GM21423 (cell line): ENCODE measurements around the gene INPP5A.

ENCODE experiments used
- ATAC-seq: cut with Tn5 transposase; IDR thresholded peaks from one replicate; pipeline ENCODE4 v1.9.1; 2021; ENCODE audit warnings: mild to moderate bottlenecking, moderate library complexity; ENCODE audit not compliant: unreplicated experiment

The INPP5A gene

GRCh38 chr10:132805599-132805998 lies 268.0 kb downstream of the INPP5A start:
- ATAC-seq: no peak

DNA sequence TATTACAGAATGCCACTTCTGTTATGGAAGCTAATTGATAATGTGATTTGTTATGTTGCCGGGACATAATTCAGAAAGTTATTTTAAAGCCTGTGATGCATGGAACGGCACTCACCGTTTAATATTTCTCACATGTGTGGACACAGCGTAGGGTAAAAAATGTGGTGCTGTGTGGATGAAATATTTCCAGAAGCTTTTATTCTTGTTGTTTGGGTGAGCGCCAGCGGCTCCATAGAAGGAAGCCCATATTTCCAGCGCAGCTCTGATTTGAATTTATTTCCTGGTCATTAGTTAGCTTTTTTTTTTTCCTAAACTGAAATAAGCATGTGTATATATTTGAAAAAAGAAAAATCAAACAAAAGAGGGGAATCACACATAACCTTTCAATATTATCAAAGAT lies 268.5 kb downstream of the INPP5A start:
- no peak for ATAC-seq

GRCh38 chr10:132806561-132807003 lies 269.0 kb downstream of the INPP5A start:
- ATAC-seq: no peak

GRCh38 chr10:132807621-132808049 lies 270.0 kb downstream of the INPP5A start:
- no peak for ATAC-seq

- no peak for ATAC-seq
These were observed 271.0 kb downstream of the INPP5A start for GRCh38 chr10:132808383-132809231.

DNA sequence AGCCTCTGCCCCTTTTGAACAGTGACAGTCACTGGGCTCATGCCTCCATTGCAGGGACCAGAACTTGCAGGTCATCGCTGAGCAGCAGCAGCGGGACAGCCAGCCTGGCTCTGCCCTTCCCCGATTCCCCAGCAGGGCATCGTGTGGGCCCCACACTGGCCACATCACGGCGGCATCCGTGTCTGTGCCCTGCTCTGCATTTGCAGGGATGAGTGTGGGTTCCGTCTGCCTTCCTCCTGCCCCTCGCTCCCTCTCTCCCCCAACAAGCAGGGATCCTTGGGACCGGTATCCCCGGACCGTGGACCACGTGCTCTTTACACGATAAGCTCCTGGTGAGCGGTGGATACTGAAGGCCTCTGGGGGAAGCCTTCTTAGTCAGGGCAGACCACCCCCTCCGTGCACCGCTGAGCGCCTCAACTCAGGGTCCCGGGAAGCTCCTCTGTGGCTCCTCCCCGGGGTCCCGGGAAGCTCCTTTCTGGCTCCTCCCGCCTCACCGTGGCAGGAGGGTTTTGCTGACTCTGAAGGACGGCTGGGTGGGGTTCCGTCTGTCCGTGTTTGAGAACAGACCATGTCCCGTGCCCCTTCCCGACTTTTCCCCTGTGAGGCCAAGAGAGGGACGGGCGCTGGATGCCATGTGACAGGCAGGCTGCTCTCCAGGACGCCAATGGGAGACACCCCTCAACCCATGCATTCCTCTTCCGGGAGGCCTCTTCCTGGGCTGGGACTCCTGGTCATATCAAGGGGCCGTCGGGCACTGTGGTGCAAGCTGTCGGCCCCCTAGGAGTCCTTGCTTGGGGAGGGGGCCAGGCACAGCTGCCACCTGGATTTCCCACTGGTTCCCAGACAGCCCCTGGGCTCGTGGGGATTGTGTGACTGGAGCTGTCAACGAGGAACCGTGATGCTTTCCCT lies 271.9 kb downstream of the INPP5A start:
- no peak for ATAC-seq

DNA sequence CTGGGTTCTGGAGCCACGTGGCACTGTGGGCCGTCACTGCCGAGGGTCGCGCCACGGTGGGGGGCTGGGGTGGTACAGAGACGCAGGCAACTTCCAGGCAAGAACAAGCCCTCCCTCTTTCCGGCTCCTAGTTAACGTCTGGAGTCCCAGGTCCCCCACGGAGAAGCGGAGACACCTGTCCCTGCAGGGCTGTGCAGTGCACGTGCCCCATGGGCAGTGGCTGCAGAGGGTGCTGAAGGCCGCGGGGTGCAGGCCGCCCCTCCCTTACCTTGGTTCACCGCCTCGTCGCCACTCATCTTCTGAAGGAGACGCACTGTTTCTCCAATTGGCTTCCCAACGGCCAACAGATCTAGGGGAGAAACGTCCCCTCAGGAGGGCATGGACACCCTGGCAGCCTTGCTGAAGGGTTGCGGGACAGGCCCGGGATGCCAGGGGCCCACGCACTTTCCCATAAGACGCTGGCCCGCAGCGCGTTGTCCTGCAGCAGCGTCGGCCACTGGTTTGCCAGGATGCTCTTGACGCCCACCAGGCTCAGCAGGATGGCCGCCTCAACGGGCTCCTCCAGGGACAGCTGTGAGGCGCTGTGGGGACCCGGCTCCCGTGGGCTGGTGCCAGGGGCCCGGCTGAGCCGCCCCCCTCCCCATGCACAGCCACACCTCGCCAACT lies 272.7 kb downstream of the INPP5A start:
- no peak for ATAC-seq

DNA sequence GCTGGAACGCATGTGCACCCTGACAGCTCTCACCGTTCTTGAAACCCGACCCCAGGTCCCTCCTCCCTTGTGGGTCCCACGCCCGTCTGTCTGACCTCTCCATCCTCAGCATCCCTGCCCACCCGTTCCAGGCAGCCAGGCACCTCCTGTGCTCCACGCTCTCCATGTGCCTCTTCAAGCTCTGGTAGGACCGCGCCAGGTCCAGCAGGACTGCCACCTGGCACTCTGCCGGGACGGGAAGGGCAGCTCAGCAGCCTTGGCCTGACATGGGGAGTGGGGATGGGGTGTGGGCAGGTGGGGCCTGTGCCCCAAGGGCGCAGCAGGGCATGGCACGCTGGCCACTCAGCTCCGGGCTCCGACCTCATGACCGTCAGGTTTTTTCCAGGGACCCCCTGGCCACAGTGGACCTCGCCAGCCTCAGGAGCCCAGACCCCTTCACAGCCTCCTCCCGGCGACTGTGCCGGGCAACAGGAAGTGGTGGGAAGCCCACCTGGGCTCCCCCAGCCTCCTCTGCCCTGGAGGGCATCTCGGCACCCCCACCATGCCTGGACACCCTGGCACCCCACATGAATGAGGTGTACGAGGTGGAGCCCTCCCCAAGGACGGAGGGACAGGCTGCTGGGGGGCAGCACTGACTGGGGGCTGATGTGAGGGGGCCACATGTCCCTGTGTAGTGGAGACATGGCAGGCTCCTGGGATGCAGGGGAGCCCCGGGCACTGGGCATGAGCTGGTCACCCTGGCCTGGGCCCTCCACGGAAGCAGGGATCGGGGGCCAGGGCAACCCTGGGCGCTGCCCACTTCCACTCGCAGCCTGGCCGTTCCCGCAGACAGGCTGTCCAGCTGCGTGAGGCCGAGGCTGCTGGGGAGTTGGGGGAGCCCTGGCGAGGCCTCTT lies 273.5 kb downstream of the INPP5A start:
- no peak for ATAC-seq

GRCh38 chr10:132811891-132812481 lies 274.4 kb downstream of the INPP5A start:
- no peak for ATAC-seq

- ATAC-seq: no peak
These were observed 274.9 kb downstream of the INPP5A start for GRCh38 chr10:132812520-132812919.

DNA sequence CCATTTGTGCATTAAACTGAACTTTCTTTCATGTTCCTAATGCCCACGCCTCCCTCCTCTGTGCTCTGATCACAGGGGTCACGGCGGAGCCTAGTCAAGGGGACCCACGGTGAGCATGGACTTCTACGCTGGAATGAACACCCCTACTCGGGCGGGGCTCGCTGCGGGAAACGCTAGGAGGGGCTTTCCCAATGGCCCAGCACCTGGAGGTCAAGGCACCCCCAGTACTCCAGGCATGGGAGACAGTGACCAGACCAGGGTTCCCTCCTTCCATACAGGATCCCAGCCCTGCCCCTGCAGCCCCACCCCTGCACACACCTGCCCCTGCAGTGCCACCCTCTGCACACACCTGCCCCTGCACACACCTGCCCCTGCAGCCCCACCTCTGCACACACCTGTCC lies 275.4 kb downstream of the INPP5A start:
- ATAC-seq: no peak

- ATAC-seq: no peak
These were observed 276.2 kb downstream of the INPP5A start for GRCh38 chr10:132813560-132814468.

- ATAC-seq: no peak
These were observed 276.9 kb downstream of the INPP5A start for GRCh38 chr10:132814469-132814856.

DNA sequence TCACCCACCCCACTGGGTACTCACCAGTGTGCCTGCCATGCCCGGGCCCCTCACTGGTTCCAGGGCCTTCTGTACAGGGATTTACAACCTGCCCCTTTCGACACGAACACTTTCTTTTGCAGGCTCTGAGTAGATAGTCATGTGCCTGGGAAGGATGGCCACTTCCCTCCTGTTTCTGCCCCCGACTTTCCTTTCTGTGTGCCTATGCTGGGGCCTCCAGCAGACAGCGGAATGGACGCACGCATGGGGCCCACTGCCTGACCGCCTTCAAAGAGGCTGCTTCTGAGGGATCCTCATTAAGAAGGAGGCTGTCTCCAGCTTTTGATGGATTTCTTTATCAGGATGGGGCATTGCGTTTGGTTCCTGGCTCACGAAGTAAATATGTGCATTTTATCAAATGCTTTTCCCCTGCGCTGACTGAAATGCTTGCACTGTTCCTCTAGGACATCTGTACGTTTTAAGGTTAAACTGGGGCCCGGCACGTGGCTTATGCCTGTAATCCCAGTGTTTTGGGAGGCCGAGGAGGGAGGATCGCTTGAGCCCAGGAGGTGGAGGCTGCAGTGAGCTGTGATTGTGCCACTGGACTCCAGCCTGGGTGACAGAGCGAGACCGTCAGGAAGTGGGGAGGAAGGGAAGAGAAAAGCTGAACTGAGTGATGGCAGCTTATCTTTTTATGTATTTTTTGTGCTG lies 277.7 kb downstream of the INPP5A start:
- ATAC-seq: no peak

DNA sequence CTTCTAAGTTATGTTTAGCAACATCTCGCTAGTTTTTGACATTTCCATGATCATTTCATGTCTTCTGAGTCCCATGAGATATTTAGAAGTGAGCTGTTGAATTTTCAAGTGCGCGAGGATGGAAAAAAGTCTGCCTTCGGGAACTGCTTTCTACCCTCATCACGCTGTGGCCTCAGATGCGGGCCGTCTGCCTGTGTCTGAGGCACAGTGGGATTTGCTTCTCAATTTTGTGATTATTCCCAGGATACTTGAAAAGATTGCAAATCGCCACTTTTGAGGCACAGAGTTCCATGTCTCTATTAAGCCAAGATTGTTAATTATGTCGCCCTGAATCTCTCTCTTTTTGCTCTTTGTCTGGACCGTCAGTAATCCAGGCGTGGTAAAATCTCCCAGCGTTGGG lies 279.1 kb downstream of the INPP5A start:
- ATAC-seq: no peak

GRCh38 chr10:132817701-132818211 lies 280.2 kb downstream of the INPP5A start:
- ATAC-seq: no peak

DNA sequence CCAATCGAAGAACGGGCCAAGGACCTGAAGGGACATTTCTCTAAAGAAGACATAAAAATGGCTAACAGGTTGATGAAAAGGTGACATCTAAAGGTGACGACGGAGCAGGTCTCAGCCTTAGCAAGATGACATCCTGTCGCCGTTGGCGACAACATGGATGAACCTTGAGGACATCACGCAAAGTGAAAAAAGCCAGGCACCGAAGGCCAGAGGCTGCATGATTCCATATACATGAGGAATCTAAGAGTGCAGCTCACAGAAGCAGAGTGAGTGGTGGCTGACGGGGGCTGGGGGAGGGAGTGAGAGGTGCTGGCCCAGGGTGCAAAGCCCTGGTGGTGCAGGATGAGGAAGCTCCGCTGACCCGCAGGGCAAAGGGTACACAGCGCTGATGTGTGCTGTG lies 282.5 kb downstream of the INPP5A start:
- no peak for ATAC-seq
